ENCODE data around the gene UBR4. TPM values are rescaled to one million over a fixed set of nuclear protein-coding genes. Genes with fewer than 3 reads are reported as not detected.

The UBR4 gene
- total RNA-seq, 1 experiment from 2014 or later, result 126 TPM

DNA sequence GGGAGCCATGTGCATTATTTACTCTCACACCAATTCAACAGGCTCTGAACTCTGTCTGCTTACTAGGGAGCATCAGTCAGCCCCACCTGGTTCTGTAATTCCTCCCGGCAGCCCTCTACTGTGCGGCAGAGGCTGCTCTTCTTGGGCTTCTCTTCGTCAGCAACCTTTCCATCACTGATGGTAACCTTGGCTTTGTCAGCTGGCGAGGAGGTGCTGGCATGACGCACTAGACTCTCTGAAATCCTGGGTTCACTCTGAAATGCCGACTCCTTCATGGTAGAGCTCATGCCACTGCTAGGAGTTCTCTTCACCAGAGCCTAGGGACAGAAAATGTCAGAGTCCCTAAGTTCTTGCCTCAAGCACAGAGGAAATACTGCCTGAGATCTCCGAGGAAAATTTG, 49.2 kb downstream of the UBR4 start:
- CTCF ChIA-PET, result no interaction called here
- in situ Hi-C loops (cut with HindIII; ENCODE audit: low pct_unique_long_range_greater_than_20kb, low sequenced_read_pairs), result no loop called here
- POLR2A ChIA-PET, result no interaction called here

DNA sequence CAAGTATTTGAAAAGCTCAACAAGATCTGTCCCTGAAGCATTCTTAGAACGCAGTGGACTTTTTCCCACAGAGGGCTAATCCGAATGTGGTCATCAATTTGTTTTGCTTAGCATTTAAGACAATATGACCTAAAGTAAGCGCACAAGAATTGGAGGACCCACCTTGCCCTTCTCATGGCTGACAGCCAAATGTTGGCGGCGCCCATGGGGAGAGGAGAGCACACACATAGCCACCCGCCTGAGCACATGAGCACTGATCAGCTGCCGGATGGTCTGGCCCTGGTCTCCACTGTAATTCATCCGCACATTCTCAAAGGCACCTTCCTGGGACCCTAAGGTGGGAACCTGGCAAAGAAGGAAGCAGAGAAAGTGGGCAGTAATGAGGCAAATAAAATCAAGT, 52.4 kb downstream of the UBR4 start:
- no TSS peak for BruUV-seq (replicated peaks)

More for the DNA sequence above, 49.2 kb downstream of the UBR4 start:
- intact Hi-C loops (cut with micrococcal nuclease; ENCODE audit: unreplicated experiment), result no loop called here
- no TSS peak for BruUV-seq (replicated peaks)
- DNase-seq (ENCODE audit: low read depth, low spot score) (no peak), ATAC-seq (no peak)
- TF ChIP-seq, protein P1, sequence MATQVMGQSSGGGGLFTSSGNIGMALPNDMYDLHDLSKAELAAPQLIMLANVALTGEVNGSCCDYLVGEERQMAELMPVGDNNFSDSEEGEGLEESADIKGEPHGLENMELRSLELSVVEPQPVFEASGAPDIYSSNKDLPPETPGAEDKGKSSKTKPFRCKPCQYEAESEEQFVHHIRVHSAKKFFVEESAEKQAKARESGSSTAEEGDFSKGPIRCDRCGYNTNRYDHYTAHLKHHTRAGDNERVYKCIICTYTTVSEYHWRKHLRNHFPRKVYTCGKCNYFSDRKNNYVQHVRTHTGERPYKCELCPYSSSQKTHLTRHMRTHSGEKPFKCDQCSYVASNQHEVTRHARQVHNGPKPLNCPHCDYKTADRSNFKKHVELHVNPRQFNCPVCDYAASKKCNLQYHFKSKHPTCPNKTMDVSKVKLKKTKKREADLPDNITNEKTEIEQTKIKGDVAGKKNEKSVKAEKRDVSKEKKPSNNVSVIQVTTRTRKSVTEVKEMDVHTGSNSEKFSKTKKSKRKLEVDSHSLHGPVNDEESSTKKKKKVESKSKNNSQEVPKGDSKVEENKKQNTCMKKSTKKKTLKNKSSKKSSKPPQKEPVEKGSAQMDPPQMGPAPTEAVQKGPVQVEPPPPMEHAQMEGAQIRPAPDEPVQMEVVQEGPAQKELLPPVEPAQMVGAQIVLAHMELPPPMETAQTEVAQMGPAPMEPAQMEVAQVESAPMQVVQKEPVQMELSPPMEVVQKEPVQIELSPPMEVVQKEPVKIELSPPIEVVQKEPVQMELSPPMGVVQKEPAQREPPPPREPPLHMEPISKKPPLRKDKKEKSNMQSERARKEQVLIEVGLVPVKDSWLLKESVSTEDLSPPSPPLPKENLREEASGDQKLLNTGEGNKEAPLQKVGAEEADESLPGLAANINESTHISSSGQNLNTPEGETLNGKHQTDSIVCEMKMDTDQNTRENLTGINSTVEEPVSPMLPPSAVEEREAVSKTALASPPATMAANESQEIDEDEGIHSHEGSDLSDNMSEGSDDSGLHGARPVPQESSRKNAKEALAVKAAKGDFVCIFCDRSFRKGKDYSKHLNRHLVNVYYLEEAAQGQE (IDR thresholded peaks at IDR 0.05; ENCODE audit: insufficient read depth in 1 of 2, low read depth in 2 of 2, low read length in 1 of 2), result no peak
- TF ChIP-seq POLR2AphosphoS5 (IDR thresholded peaks at IDR 0.05; ENCODE audit: low read depth, low read length) (no peak), TCF7L2 (IDR thresholded peaks at IDR 0.05; ENCODE audit: low read depth, low read length) (no peak), SIN3A (IDR thresholded peaks at IDR 0.05; ENCODE audit: borderline replicate concordance, insufficient read depth, low read depth, low read length) (no peak)
- TF ChIP-seq, protein P2, sequence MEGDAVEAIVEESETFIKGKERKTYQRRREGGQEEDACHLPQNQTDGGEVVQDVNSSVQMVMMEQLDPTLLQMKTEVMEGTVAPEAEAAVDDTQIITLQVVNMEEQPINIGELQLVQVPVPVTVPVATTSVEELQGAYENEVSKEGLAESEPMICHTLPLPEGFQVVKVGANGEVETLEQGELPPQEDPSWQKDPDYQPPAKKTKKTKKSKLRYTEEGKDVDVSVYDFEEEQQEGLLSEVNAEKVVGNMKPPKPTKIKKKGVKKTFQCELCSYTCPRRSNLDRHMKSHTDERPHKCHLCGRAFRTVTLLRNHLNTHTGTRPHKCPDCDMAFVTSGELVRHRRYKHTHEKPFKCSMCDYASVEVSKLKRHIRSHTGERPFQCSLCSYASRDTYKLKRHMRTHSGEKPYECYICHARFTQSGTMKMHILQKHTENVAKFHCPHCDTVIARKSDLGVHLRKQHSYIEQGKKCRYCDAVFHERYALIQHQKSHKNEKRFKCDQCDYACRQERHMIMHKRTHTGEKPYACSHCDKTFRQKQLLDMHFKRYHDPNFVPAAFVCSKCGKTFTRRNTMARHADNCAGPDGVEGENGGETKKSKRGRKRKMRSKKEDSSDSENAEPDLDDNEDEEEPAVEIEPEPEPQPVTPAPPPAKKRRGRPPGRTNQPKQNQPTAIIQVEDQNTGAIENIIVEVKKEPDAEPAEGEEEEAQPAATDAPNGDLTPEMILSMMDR (IDR thresholded peaks at IDR 0.05), result no peak
- Histone ChIP-seq H3K4me1 (ENCODE audit: control insufficient read depth, insufficient read depth, low read length) (peaks cover 4% of the 10 kb centered on the region; the same call in 1 of the 2 replicates), H3K4me3 (ENCODE audit: low read depth in 2 of 2, low read length in 2 of 2) (no peak overlapping the region), H3K36me3 (ENCODE audit: control insufficient read depth, insufficient read depth, low read length) (peaks cover 84% of the 10 kb centered on the region), H3K9me3 (ENCODE audit: control insufficient read depth, insufficient read depth, low read depth, low read length) (no peaks in the 10 kb centered on the region), H3K27ac (ENCODE audit: low read length) (no peak overlapping the region), H3K27me3 (ENCODE audit: control insufficient read depth, insufficient read depth, low read length) (no peaks in the 10 kb centered on the region)

More for the DNA sequence above, 52.4 kb downstream of the UBR4 start:
- ChIA-PET POLR2A (no interaction called here), CTCF (no interaction called here)
- TF ChIP-seq, protein P1 (IDR thresholded peaks at IDR 0.05; ENCODE audit: insufficient read depth in 1 of 2, low read depth in 2 of 2, low read length in 1 of 2), result no peak
- TF ChIP-seq, protein P2 (IDR thresholded peaks at IDR 0.05), result no peak
- no peak for TF ChIP-seq POLR2AphosphoS5 (IDR thresholded peaks at IDR 0.05; ENCODE audit: low read depth, low read length)
- no peak for TF ChIP-seq SIN3A (IDR thresholded peaks at IDR 0.05; ENCODE audit: borderline replicate concordance, insufficient read depth, low read depth, low read length)
- TF ChIP-seq TCF7L2 (IDR thresholded peaks at IDR 0.05; ENCODE audit: low read depth, low read length), result no peak
- peaks cover 84% of the 10 kb centered on the region for H3K36me3 ChIP-seq (ENCODE audit: control insufficient read depth, insufficient read depth, low read length)
- H3K4me1 ChIP-seq (ENCODE audit: control insufficient read depth, insufficient read depth, low read length), result peaks cover 4% of the 10 kb centered on the region; the same call in 1 of the 2 replicates
- DNase-seq (ENCODE audit: low read depth, low spot score) (no peak), ATAC-seq (no peak)
- H3K27ac ChIP-seq (ENCODE audit: low read length), result no peak overlapping the region; the same call in 1 of the 2 replicates
- intact Hi-C loops (cut with micrococcal nuclease; ENCODE audit: unreplicated experiment), result no loop called here
- H3K4me3 ChIP-seq (ENCODE audit: low read depth in 2 of 2, low read length in 2 of 2), result no peak overlapping the region
- H3K9me3 ChIP-seq (ENCODE audit: control insufficient read depth, insufficient read depth, low read depth, low read length), result no peaks in the 10 kb centered on the region
- no peaks in the 10 kb centered on the region for H3K27me3 ChIP-seq (ENCODE audit: control insufficient read depth, insufficient read depth, low read length)
- in situ Hi-C loops (cut with HindIII; ENCODE audit: low pct_unique_long_range_greater_than_20kb, low sequenced_read_pairs), result no loop called here

Data from Panc1 (cell line).